GM12801 (cell line): ENCODE measurements around the gene DSCAML1.

Experiments
- CTCF ChIP-seq: IDR thresholded peaks from one replicate; pipeline ENCODE4 v1.5.1; 2011; ENCODE audit warnings: control low read depth; ENCODE audit not compliant: insufficient read length; ENCODE audit errors: extremely low read depth

Gene DSCAML1

GRCh38 chr11:117752071-117752470 is 44.9 kb downstream of the DSCAML1 start:
- TF ChIP-seq CTCF, result no peak

GRCh38 chr11:117750916-117751662 is 45.9 kb downstream of the DSCAML1 start:
- TF ChIP-seq CTCF, result no peak

GRCh38 chr11:117750357-117750756 is 46.7 kb downstream of the DSCAML1 start:
- TF ChIP-seq CTCF, result no peak

- no peak for TF ChIP-seq CTCF
Observed at GRCh38 chr11:117749541-117749910, 47.5 kb downstream of the DSCAML1 start.

GRCh38 chr11:117748771-117749540 is 48.1 kb downstream of the DSCAML1 start:
- TF ChIP-seq CTCF, result no peak

GRCh38 chr11:117747892-117748291 is 49.1 kb downstream of the DSCAML1 start:
- no peak for TF ChIP-seq CTCF

- no peak for TF ChIP-seq CTCF
Observed at GRCh38 chr11:117745346-117745745, 51.7 kb downstream of the DSCAML1 start.
